GM19099 (cell line): ENCODE data around the gene UTF1.

Experiments used
- POLR2A ChIP-seq: IDR thresholded peaks from 3 replicates; pipeline ENCODE4 v1.6.1; 2011; ENCODE audit warnings: low read depth; ENCODE audit not compliant: insufficient read length; ENCODE audit errors: extremely low read depth

UTF1 gene, protein sequence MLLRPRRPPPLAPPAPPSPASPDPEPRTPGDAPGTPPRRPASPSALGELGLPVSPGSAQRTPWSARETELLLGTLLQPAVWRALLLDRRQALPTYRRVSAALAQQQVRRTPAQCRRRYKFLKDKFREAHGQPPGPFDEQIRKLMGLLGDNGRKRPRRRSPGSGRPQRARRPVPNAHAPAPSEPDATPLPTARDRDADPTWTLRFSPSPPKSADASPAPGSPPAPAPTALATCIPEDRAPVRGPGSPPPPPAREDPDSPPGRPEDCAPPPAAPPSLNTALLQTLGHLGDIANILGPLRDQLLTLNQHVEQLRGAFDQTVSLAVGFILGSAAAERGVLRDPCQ

DNA sequence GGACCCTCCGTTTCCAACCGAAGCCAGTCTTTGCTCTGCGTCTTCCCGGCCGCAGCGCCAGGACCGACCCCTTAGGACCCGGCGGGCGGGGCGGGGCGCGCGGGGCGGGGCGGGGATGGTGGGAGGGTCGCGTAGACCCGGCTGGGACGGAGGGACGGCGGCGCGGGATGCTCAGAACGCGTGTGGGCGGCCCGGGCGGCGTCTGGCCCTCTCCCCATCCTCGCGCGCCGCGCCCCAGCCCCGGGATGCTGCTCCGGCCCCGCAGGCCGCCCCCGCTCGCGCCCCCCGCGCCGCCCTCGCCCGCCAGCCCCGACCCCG is at the start of gene UTF1:
Gene UTF1, plus strand, starts transcription at position 174 of the 318 bp plus-strand sequence. Its CDS starts 72 bp downstream, at position 246.
- TF ChIP-seq POLR2A = no peak

DNA sequence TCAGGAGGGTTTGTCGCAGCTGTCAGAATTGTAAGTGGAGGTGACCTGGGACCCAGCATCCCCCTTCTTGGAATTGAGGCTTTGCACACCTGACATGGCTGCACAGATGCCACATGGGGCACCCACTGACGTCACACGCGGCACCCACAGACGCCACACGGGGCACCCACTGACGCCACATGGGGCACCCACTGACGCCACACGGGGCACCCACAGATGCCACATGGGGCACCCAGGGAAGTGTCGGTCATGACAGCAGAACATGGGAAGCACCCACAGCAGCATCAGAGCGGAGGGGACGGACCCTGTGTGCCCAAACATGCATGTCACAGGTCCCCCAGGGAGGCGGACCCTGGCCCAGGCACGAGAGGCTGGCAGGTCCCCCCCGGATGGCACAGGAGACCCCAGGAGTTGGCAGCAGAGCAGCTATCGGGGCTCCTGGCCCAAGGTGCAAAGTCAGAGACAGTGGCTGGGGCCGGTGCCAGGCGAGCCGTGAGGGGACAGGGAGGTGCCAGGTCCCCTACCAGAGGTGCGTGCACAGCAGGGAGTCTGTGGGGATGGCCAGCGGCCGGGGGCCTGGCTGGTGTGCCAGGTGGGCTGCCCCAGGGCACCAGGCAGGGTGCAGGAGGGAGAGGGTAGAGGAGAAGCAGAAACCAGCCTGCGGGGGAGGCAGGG is 48.9 kb upstream of the UTF1 start:
- no peak for TF ChIP-seq POLR2A

DNA sequence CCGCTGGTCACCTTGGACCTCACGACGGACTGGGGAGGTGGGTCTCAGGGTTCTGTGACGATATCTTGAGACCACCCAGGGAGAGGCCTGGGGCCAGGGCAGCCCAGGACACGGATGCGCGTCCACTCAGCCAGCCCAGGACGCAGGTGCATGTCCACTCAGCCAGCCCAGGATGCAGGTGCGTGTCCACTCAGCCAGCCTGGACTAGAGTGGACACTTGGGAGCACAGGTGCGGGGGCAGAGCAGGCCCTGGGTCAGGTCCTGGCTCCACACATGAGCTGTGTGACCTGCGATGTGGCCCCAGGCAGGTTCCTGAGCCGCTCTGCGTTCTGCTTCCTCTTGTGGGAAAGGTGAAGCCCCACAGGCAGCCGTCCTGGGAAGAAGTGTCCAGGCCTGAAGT is 47.8 kb upstream of the UTF1 start:
- no peak for TF ChIP-seq POLR2A

DNA sequence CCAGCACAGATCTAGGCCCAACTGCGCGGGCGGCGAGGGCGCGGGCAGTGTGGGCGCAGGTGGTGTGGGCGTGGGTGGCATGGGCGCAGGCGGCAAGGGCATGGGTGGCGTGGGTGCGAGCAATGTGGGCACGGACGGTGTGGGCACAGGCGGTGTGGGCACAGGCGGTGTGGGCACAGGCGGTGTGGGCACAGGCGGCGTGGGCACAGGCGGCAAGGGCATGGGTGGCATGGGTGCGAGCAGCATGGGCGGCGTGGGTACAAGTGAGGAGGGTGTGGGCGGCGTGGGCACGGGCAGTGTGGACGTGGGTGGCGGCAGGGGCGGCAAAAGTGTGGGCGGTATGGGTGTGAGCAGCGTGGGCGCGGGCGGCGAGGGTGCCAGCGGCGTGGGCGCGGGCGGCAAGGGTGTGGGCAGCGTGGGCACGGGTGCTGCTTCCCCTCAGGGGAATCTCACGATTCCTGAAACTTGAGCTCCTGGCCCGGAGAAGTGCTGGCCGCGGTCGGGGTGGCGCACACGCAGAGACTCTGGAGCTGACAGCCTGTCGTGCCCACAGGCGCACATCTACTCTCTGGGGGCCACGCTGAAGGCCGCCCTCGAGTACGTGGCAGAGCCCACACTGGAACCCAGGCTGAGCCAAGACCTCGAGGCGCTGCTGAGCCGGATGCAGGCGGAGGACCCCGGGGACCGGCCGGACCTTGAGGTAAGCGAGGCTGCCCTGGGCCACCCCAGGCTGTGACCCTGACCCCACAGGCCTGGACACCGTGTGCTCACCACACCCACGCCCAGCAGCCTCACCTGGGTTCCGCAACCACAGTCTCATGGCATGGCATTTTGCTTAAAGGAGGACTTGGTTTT is 47.0 kb upstream of the UTF1 start:
- TF ChIP-seq POLR2A = no peak

DNA sequence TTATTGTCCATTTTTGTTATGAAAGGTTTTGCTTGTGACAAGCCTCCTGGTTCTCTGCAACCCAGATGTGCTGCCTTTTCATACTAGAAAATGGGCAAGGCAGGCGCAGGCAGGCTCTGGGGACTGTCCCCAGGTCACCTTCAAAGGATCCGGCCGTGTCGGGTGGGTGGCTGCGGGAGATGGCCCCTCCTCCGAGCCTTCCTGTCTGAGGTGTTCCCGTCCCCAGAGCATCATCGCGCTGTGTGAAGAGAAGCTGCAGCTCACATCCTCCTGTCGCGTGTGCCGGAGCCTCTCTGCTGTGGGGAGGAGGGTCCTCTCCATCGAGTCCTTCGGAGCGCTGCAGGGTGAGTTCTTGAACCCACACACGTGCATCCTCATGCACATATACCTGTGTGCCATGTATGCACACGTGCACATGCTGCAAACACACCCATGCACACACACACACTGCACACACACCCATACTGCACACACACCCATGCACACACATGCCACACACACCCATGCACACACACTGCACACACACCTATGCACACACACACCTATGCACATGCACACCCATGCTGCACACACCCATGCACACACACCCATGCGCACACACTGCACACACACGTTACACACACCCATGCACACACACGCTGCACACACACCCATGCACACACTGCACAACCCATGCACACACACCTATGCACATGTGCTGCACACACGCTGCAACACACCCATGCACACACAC is 46.2 kb upstream of the UTF1 start:
- TF ChIP-seq POLR2A = no peak

DNA sequence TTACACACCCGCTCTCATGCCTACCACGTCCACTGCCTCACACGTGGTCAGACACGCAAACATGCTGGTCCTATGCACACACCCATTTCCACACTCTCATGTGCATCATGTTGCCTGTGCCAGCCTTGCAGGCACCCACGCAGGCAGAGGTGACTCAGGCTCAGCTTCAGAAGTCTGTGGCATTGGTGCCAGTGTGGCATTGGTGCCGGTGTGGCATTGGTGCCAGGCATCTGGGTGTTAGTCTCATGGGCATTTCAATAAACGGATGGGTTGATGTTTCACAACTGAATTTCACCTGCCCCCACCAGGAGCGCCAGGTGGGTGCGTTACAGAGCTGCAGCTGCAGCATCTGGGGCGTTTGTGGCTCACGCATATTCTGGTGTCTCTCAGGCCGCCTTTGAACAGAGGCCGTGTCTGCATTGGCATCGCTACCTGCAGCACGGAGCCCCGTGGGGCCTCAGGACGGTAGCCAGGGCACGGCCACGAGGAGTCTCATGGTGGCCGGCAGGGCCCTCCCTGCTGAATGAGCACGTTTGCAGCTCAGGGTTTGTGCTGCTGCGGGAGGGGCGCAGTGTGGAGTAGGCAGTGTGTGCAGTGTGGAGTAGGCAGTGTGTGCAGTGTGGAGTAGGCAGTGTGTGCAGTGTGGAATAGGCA is 45.3 kb upstream of the UTF1 start:
- TF ChIP-seq POLR2A = no peak

DNA sequence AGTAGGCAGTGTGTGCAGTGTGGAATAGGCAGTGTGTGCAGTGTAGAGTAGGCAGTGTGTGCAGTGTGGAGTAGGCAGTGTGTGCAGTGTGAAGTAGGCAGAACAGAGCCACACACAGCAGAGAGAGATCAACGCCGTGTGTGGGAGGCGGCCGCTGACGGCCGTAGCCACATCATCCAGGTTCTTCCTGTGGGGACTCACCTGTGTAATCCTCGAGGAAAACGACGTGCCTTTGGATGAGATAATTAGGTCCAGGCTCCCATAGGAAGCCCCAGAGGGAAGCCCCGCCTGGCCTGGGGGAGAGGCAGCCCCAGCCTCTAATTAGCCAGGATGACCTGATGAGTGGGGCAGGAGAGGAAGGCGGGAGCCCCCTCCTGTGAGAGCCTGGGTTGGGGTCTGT is 44.6 kb upstream of the UTF1 start:
- TF ChIP-seq POLR2A = no peak

DNA sequence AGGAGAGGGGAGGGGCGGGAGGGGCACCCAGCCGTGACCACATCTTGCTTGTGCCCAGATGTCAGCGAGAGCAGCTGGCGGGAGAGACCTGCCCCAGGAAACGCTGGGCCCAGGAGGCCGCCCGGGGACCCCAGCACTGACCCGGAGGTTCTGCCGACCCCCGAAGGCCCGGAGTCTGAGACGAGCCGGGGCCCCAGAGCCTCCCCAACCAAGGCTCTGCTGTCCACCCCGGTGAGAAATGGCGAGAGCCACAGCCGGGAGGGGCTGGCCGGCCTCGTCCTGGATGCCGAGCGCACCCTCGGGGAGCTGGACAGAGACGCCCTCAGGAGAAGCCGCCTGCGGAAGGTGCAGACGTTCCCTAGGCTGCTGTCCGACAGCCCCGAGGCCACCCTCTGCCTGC is 44.1 kb upstream of the UTF1 start:
- TF ChIP-seq POLR2A = no peak

DNA sequence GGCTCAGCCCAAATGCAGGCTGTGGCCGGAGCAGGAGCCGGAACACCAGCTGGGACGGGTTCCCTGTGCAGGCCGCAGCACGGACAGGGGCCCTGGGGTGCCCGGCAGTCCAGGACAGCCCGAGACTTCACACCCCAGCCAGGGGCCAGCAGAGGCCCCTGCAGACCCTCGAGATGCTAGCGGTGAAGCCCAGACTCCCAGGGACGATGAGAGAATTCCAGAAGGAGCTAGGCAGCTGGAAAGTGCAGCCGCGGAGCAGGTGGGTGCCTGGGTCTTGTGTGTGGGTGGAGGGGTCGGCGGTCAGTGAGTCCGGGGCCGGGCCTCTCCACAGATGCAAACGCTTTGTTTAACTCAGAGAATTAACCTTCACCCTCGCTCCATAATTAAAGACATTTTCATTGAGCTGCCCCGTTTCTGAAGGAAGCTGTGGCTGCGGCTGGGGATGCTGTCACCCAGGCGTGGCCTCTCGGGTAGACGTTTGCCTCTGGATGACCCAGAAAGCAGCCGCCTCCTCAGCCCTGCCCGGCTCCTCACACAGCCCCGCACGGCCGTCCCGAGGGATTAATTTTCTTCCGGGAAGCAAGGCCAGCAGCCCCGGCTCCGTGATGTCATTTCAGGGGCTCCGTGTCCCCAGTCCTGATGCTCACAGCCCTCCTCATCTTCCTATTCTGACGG is 43.5 kb upstream of the UTF1 start:
- TF ChIP-seq POLR2A = no peak

DNA sequence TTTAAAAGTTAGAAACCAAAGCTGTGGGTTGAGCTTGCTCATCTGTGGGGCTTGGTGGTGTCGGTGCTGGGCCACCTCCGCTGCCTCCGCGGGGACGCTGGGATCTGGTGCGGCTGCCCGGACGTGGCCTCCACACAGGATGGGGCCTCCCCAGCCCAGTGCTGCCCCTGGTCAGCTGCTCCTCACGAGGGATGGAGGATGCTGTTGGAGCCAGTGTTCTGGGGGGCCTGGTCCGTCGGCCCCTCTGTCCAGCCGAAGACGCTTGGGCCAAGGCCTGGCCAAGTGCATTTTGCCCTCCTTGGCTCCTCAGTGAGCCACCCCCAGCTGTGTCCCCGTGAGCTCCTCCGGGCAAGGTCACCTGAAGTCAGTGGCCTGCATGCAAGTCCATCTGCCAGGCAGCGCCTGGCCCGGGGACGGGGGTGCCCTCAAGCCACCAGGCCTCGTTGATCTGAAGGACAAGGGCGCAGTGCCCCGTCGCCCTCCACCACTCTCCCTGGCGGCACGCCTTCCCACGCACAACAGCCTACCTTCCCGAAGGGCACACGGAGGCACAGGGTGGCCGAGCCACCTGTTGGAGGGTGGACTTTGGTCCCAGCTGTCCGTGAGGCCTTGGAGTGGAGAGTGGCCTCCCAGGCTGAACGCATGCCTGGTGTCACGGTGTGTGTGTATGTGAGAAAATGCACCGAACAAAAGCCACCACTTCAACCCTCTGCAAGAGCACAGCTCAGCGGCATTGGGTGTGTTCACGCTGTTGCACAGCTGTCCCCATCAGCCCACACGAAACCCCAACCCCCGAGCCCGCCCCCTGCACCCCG is 42.7 kb upstream of the UTF1 start:
- no peak for TF ChIP-seq POLR2A

DNA sequence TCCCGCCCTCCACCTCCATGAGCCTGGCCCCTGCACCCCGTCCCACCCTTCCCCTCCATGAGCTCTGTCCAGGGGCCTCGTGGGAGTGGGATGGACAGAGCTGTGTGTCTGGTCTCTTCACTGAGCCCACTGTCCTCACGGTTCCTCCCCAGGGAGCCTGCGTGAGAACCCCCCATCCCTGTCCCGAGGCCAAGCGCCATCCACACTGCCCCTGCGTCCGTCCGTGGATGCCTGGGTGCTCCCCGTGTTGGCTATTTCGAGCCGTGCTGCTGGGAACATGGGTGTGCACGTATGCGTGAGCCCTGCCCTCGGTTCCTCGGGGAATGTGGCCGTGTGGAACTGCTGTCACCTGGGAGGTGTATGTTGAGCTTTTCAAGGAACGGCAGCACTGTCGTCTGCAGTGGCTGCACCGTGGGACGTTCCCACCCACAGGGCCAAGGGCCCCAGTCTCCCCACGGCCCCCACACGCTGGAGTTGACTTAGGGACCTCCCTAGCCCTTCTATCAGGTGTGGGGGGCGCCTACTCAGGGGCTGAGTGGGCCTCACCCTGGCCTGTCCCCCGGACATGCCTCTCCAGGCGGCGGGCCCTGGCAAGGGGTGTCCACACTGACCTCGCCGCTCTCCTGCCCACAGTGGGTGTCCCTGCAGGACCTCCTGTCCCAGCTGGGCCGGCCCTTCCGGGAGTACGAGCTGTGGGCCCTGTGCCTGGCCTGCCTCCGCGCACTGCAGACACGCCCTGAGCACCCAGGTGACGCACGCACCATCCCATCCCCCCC is 41.9 kb upstream of the UTF1 start:
- TF ChIP-seq POLR2A = no peak

DNA sequence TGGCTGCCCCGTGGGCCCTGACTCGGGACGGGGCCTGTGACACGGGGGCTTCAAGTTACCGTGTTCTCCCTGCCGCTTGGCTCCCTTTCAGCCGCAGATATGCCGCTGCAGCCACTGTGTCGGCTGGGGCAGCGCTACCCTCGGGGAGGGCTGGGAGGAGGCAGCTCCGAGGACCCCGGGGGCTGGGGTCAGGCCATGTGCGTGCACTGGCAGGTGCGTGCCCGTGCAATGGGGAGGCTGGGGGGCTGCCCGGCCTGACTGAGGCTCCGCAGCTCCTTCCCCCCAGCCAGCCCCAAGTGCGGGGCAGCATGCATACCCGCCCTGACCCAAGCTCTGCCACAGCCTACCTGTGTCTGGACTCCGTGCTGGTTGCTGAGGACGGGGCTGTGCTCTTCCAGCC is 40.8 kb upstream of the UTF1 start:
- TF ChIP-seq POLR2A = no peak

DNA sequence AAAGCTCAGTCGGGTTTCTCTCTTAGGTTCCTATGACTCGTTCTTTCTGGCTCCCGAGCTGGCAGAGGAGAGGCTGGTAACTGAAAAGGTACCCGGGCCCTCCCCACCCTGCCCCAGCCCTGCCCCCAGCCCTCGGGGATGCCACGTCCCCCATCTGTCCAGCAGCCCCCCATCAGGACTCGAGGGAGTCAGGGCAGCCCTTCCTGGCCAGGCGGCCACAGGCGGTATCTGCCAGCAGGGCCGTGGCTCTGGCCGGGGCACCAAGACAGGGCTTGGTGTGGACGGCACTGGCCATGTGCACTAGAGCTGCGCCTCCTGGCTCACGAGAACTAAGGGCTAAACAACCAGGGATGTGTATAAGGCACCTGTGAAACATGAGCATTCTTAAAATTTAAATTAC is 40.3 kb upstream of the UTF1 start:
- no peak for TF ChIP-seq POLR2A

DNA sequence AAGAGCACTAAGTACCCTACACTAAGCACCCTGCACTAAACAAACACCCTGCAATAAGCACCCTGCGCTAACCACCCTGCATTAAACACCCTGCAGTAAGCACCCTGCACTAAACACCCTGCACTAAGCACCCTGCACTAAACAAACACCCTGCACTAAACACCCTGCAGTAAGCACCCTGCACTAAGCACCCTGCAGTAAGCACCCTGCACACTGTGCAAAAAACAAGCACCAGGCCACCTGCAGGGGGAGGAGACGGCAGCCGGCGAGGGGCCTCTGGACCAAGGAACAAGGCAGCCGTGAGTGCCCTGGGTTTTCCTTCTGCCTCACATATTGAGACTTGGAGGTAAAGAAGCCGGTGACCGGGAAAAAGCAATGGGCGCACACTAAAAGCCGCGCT is 39.8 kb upstream of the UTF1 start:
- no peak for TF ChIP-seq POLR2A
